Activated CD8-positive, alpha-beta memory T cell treated with anti-CD3 and anti-CD28 coated beads, Interleukin-2, amount 50 U/mL, for 24 hours (primary cell): Measurements from ENCODE around the gene MFAP2.
A peak's percentile ranks its signal among the peaks of the same experiment; 100 is the strongest.

Experiments
- DNase-seq: peaks from one replicate; pipeline ENCODE4 v3.0.0-alpha.2; 2020; ENCODE audit errors: extremely low read depth

MFAP2 gene

GRCh38 chr1:16980473-16981268 lies at the start of gene MFAP2:
TSS of gene MFAP2 (minus strand) at chr1:16980620. CDS start at chr1:16978273, 2,347 bp downstream.
- no peak for DNase-seq

GRCh38 chr1:17030206-17030605 lies 49.8 kb upstream of the MFAP2 start:
- no peak for DNase-seq

- no peak for DNase-seq
Measured at GRCh38 chr1:17028662-17029188, 48.3 kb upstream of the MFAP2 start.

GRCh38 chr1:17027900-17028299 lies 47.5 kb upstream of the MFAP2 start:
- no peak for DNase-seq

- DNase-seq: no peak
Measured at GRCh38 chr1:17027403-17027802, 47.0 kb upstream of the MFAP2 start.

- no peak for DNase-seq
Measured at GRCh38 chr1:17024721-17025120, 44.3 kb upstream of the MFAP2 start.

GRCh38 chr1:17023573-17023972 lies 43.2 kb upstream of the MFAP2 start:
- DNase-seq: no peak

- no peak for DNase-seq
Measured at GRCh38 chr1:17023102-17023501, 42.7 kb upstream of the MFAP2 start.

GRCh38 chr1:17021896-17022295 lies 41.5 kb upstream of the MFAP2 start:
- no peak for DNase-seq

- no peak for DNase-seq
Measured at GRCh38 chr1:17020502-17020901, 40.1 kb upstream of the MFAP2 start.

- no peak for DNase-seq
Measured at GRCh38 chr1:17018849-17019248, 38.4 kb upstream of the MFAP2 start.

GRCh38 chr1:17017435-17017834 lies 37.0 kb upstream of the MFAP2 start:
- no peak for DNase-seq

GRCh38 chr1:17016317-17016661 lies 35.9 kb upstream of the MFAP2 start:
- DNase-seq: no peak

GRCh38 chr1:17014671-17015567 lies 34.5 kb upstream of the MFAP2 start:
- DNase-seq: no peak

- DNase-seq: no peak
Measured at GRCh38 chr1:17013491-17014320, 33.3 kb upstream of the MFAP2 start.

GRCh38 chr1:17012775-17013490 lies 32.5 kb upstream of the MFAP2 start:
- DNase-seq: no peak

GRCh38 chr1:17011439-17012307 lies 31.3 kb upstream of the MFAP2 start, which contains the start of gene ATP13A2:
TSS of gene ATP13A2 (minus strand) at chr1:17011928. CDS start at chr1:17011738, 190 bp downstream.
- peak; percentile 26 for DNase-seq

- DNase-seq: no peak
Measured at GRCh38 chr1:17011092-17011438, 30.6 kb upstream of the MFAP2 start.

GRCh38 chr1:17009706-17010105 lies 29.3 kb upstream of the MFAP2 start:
- no peak for DNase-seq

- no peak for DNase-seq
Measured at GRCh38 chr1:17008208-17008855, 27.9 kb upstream of the MFAP2 start.
